ENCODE results near the gene ENOPH1. TPM values are rescaled to one million over a fixed set of nuclear protein-coding genes. Genes with fewer than 3 reads are reported as not detected.

Gene ENOPH1
- total RNA-seq, 1 donor from 2014 or later, result 18.6 TPM

GRCh38 chr4:82495666-82496065 lies 65.3 kb downstream of the ENOPH1 start:
- DNase-seq (ENCODE audit: low spot score), result no peak
- intact Hi-C loops (cut with DNase I), result no loop called here

GRCh38 chr4:82496349-82496748 lies 66.0 kb downstream of the ENOPH1 start:
- DNase-seq (ENCODE audit: low spot score), result no peak
- intact Hi-C loops (cut with DNase I), result no loop called here

- intact Hi-C loops (cut with DNase I), result no loop called here
Measured at GRCh38 chr4:82499738-82500434, 69.5 kb downstream of the ENOPH1 start.

GRCh38 chr4:82500435-82501153 lies 70.2 kb downstream of the ENOPH1 start:
- intact Hi-C loops (cut with DNase I), result no loop called here
- no peak for DNase-seq (ENCODE audit: low spot score)

More at GRCh38 chr4:82499738-82500434, 69.5 kb downstream of the ENOPH1 start:
- no peak for DNase-seq (ENCODE audit: low spot score)

- no peak for DNase-seq (ENCODE audit: low spot score)
- intact Hi-C loops (cut with DNase I), result no loop called here
Measured at GRCh38 chr4:82501154-82501442, 70.7 kb downstream of the ENOPH1 start.

- intact Hi-C loops (cut with DNase I), result no loop called here
- DNase-seq (ENCODE audit: low spot score), result no peak
Measured at GRCh38 chr4:82508011-82508410, 77.6 kb downstream of the ENOPH1 start.

GRCh38 chr4:82508806-82509428 lies 78.5 kb downstream of the ENOPH1 start:
- intact Hi-C loops (cut with DNase I), result no loop called here
- no peak for DNase-seq (ENCODE audit: low spot score)

- intact Hi-C loops (cut with DNase I), result no loop called here
- DNase-seq (ENCODE audit: low spot score), result no peak
Measured at GRCh38 chr4:82510216-82510615, 79.8 kb downstream of the ENOPH1 start.

Other genes starting within 250 kb of the ENOPH1 start
- gene HNRNPD, start 56.6 kb upstream of the ENOPH1 start, total RNA-seq, result 110 TPM
- gene HNRNPDL, start 128 bp upstream of the ENOPH1 start, total RNA-seq, result 154 TPM
- 7.4 TPM for gene TMEM150C, start 131.4 kb downstream of the ENOPH1 start, total RNA-seq

Measured in cardiac septum (tissue), 1 donor.